ENCODE measurements around the gene MFN1. TPM values are rescaled to one million over a fixed set of nuclear protein-coding genes. Genes with fewer than 3 reads are reported as not detected.

The MFN1 gene
- 41.3 and 42.7 TPM in 2 replicates for total RNA-seq
- long read RNA-seq, full-length matches to known transcripts: 23 of 55 reads
- long read RNA-seq, partial matches to known transcripts: 24 of 55 reads
- long read RNA-seq, other reads (novel, unspliced or antisense): 8 of 55 reads

DNA sequence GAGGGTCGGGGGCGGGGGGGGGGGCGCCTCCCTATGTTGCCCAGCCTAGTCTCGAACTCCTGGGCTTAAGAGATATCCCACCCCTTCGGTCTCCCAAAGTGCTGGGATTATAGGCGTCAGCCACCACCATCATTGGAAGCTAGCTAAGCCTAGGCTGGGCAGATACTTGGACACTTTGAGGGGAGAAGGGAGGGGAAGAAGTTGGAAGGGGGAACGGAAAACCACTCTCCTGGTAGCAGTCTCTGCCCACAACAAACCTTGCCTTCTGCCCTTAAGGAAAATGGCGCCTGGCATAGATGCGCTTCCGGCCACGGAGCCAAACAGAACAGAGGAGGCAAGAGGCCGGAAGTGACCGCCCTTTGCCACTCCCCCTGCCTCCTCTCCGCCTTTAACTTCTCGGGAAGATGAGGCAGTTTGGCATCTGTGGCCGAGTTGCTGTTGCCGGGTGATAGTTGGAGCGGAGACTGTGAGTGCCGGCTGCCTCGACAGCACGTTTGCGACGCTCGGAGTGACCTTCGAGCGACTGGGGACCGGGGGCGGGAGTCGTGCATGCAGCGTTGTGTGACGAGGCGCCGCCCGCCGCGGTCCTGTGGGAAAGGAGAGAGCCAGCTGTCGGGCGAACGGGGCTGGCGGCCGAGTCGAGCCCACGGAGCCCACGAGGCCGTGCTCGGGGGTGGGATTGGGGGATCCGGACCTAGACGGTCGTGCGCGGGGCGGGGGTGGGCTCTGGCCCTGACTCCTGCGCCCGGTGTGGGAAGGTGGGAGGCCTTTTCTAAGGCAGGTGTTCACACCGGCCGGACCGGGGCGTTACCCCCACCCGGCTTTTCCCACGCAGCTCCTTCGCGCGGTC lies at the start of gene MFN1:
Gene MFN1 (plus strand): TSS at position 365 of the 850 bp plus-strand sequence. CDS start 1,143 bp downstream, outside the sequence.
- no peaks in the 10 kb centered on the region for H3K27me3 Mint-ChIP-seq (ENCODE audit: low read depth)
- DNase-seq (ENCODE audit: low read depth, low spot score): peak; percentile 75
- H3K9me3 Mint-ChIP-seq: no peaks in the 10 kb centered on the region
- peak within 1 kb of the TSS; percentile 99 for H3K4me3 Mint-ChIP-seq
- H3K27ac Mint-ChIP-seq (ENCODE audit: unreplicated experiment): peak within 1 kb of the TSS; percentile 98
- H3K4me1 Mint-ChIP-seq: peaks cover 22% of the 10 kb centered on the region
- no peak for TF ChIP-seq CTCF (conservative IDR thresholded peaks at IDR 0.05)
- H3K36me3 Mint-ChIP-seq (ENCODE audit: low read depth): peaks cover 2% of the 10 kb centered on the region

DNA sequence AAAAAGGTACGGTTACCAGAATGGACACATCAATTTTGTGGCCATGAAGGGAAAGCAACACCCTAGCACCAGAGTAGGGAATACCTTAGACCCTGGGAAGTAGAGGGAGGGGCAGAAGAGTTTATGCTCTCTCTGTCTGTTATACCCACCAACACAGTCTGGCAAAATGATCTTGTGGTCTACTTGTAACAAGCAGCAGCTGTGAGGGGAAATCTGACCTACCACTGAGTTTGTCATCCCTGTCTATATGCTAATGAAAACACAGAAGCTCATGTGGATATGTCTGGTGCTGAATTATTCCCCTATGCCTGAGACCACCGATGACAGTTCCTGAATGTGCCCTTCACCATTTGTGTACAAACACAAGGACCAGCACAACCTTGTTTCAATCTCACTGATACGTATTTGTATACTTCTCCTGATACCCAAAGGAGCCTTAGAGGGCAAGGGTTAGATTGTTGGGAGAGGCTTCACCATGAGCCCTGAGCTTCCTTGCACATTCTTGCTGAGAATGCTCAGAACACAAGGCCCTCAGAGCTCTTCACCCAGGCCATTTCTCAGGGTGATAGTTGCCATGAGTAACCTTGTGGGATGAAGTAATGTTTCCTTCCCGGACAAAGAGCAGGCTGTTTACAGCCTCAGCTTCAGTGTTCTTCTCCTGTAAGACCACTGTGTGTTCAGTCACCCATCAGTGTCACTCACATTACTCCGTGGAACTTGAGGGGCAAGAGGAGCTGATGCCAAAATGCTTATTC lies 49.4 kb upstream of the MFN1 start:
- Mint-ChIP-seq H3K4me1 (peaks cover 16% of the 10 kb centered on the region), H3K4me3 (no peak overlapping the region), H3K27me3 (ENCODE audit: low read depth) (no peaks in the 10 kb centered on the region), H3K9me3 (peaks cover 12% of the 10 kb centered on the region), H3K27ac (ENCODE audit: unreplicated experiment) (peak overlapping the region; percentile 75), H3K36me3 (ENCODE audit: low read depth) (peaks cover 4% of the 10 kb centered on the region)
- DNase-seq (ENCODE audit: low read depth, low spot score): no peak
- no peak for TF ChIP-seq CTCF (conservative IDR thresholded peaks at IDR 0.05)

DNA sequence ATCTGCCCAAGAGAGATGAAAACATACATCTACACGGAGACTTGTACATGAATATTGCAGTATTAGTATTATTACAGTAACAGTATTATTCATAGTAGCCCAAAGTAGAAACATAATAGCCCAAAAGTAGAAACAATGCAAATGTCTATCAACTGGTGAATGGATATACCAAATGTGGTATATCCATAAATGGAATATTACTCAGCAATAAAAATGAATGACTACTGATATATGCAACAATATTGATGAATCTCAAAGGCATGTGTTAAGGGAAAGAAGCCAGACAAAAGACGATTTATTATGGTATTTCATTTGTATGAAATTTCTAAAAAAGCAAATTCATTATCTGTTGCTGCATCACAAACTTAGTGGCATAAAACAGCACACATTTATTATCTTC lies 48.2 kb upstream of the MFN1 start:
- Mint-ChIP-seq H3K27ac (ENCODE audit: unreplicated experiment) (no peak overlapping the region), H3K36me3 (ENCODE audit: low read depth) (peaks cover 4% of the 10 kb centered on the region), H3K9me3 (peaks cover 12% of the 10 kb centered on the region), H3K27me3 (ENCODE audit: low read depth) (no peaks in the 10 kb centered on the region), H3K4me3 (no peak overlapping the region), H3K4me1 (peaks cover 16% of the 10 kb centered on the region)
- no peak for TF ChIP-seq CTCF (conservative IDR thresholded peaks at IDR 0.05)
- DNase-seq (ENCODE audit: low read depth, low spot score): no peak

DNA sequence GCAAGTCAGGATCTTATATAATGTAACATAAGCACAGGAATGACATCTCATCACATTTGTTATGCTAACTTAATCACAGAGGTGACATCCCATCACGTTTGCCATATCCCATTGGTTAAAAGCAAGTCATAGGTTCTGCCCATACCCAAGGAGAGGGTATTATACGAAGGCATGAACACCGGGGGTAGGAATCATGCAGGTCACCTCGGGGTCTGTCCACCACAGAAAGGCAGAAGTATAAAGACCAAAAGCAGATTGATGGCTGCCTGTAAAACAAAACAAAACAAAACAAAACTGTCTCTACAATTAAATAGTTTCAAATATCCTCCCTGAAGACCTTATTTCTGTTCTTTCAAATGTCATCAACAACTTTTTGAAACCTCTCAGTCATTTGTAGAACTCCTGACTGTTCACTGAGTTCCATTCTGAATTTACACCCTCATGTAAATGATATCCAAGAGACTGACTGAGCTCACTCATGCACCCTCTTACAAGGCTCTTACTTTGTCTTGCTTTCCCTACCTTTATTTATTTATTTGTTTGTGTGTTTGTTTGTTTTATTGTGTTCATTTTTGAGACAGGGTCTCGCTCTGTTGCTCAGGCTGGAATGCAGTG lies 47.4 kb upstream of the MFN1 start:
- DNase-seq (ENCODE audit: low read depth, low spot score): no peak
- Mint-ChIP-seq H3K27ac (ENCODE audit: unreplicated experiment) (no peak overlapping the region), H3K4me3 (no peak overlapping the region), H3K4me1 (peaks cover 16% of the 10 kb centered on the region), H3K36me3 (ENCODE audit: low read depth) (peaks cover 4% of the 10 kb centered on the region), H3K27me3 (ENCODE audit: low read depth) (no peaks in the 10 kb centered on the region), H3K9me3 (peaks cover 12% of the 10 kb centered on the region)
- TF ChIP-seq CTCF (conservative IDR thresholded peaks at IDR 0.05): no peak

DNA sequence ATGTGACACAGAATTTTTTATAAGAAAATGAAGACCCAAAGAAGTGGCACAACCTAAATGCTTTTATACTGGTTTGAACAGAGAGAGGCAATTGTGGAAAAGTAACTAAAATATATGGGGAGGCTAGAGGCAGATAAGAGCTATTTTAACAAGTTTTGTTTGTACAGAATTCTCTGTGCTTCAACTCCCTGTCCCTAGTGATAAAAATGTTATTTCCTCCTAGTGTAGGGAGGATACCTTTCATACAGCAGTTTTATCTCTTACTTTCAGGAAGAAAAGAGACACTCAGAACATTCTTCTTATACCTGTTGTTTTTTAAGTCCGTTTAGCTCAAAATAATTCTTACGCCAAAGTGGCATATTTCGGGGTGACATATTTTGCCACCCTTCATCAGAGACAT lies 45.9 kb upstream of the MFN1 start:
- Mint-ChIP-seq H3K36me3 (ENCODE audit: low read depth) (peaks cover 4% of the 10 kb centered on the region), H3K27me3 (ENCODE audit: low read depth) (no peaks in the 10 kb centered on the region), H3K4me1 (peaks cover 16% of the 10 kb centered on the region), H3K9me3 (peaks cover 11% of the 10 kb centered on the region), H3K27ac (ENCODE audit: unreplicated experiment) (no peak overlapping the region), H3K4me3 (no peak overlapping the region)
- no peak for TF ChIP-seq CTCF (conservative IDR thresholded peaks at IDR 0.05)
- no peak for DNase-seq (ENCODE audit: low read depth, low spot score)

Data from neural crest cell (in vitro differentiated cells).